H9 (cell line): ENCODE measurements around the gene SLC13A4. TPM values are rescaled to one million over a fixed set of nuclear protein-coding genes. Genes with fewer than 3 reads are reported as not detected.

Source experiments
- DNase-seq: peaks from one replicate; pipeline ENCODE4 v3.0.0-alpha.2; 2017
- H2AFZ ChIP-seq: one replicate; pipeline ENCODE4 v1.6.1; 2013; ENCODE audit warnings: mild to moderate bottlenecking, low read length, control low read depth, moderate library complexity
- H2AK5ac ChIP-seq: 2 replicates; pipeline ENCODE4 v1.6.1; 2013; ENCODE audit warnings: low read length, control low read depth, mixed read lengths; ENCODE audit not compliant: insufficient read length
- H2BK120ac ChIP-seq: one replicate; pipeline ENCODE4 v1.6.1; 2013; ENCODE audit warnings: low read depth, mild to moderate bottlenecking, low read length, control low read depth, inconsistent platforms; ENCODE audit not compliant: poor library complexity, severe bottlenecking
- H2BK12ac ChIP-seq: 2 replicates; pipeline ENCODE4 v1.6.1; 2013; ENCODE audit warnings: low read length, control low read depth, mixed read lengths, low read depth; ENCODE audit not compliant: insufficient read length
- H2BK15ac ChIP-seq: 2 replicates; pipeline ENCODE4 v1.6.1; 2013; ENCODE audit warnings: low read depth, low read length, control low read depth
- H2BK20ac ChIP-seq: one replicate; pipeline ENCODE4 v1.6.1; 2013; ENCODE audit warnings: low read depth, mild to moderate bottlenecking, low read length, control low read depth, inconsistent platforms; ENCODE audit not compliant: poor library complexity, severe bottlenecking
- H2BK5ac ChIP-seq: 2 replicates; pipeline ENCODE4 v1.6.1; 2013; ENCODE audit warnings: low read length, control low read depth, mixed read lengths; ENCODE audit not compliant: insufficient read length
- H3K14ac ChIP-seq: 2 replicates; pipeline ENCODE4 v1.6.1; 2013; ENCODE audit warnings: low read length, control low read depth; ENCODE audit not compliant: insufficient read depth
- H3K18ac ChIP-seq: 2 replicates; pipeline ENCODE4 v1.6.1; 2013; ENCODE audit warnings: low read depth, mild to moderate bottlenecking, mixed read lengths, low read length, control low read depth; ENCODE audit not compliant: insufficient read length
- H3K23ac ChIP-seq: 2 replicates; pipeline ENCODE4 v1.6.1; 2013; ENCODE audit warnings: low read length, control low read depth, mixed read lengths, low read depth; ENCODE audit not compliant: insufficient read length
- H3K23me2 ChIP-seq: 2 replicates; pipeline ENCODE4 v1.6.1; 2013; ENCODE audit warnings: low read depth, mild to moderate bottlenecking, mixed read lengths, low read length, control low read depth; ENCODE audit not compliant: insufficient read length, poor library complexity, severe bottlenecking
- H3K27ac ChIP-seq: 2 replicates; pipeline ENCODE4 v1.5.1; 2013; ENCODE audit warnings: low read length, control low read depth, mixed read lengths, low read depth; ENCODE audit not compliant: insufficient read length
- H3K27me3 ChIP-seq: 2 replicates; pipeline ENCODE4 v1.6.1; 2013; ENCODE audit warnings: low read length, control low read depth, inconsistent platforms; ENCODE audit not compliant: insufficient read depth
- H3K4ac ChIP-seq: 2 replicates; pipeline ENCODE4 v1.6.1; 2013; ENCODE audit warnings: low read depth, mild to moderate bottlenecking, control low read depth, inconsistent platforms, low read length, moderate library complexity
- H3K4me1 ChIP-seq: 2 replicates; pipeline ENCODE4 v1.6.1; 2013; ENCODE audit warnings: low read length, control low read depth, inconsistent platforms; ENCODE audit not compliant: insufficient read depth
- H3K4me2 ChIP-seq: 2 replicates; pipeline ENCODE4 v1.6.1; 2013; ENCODE audit warnings: low read length, control low read depth, mixed read lengths; ENCODE audit not compliant: insufficient read length, insufficient read depth
- H3K56ac ChIP-seq: 2 replicates; pipeline ENCODE4 v1.6.1; 2013; ENCODE audit warnings: low read depth, mild to moderate bottlenecking, mixed read lengths, low read length, control low read depth; ENCODE audit not compliant: insufficient read length
- H3K79me1 ChIP-seq: 2 replicates; pipeline ENCODE4 v1.6.1; 2013; ENCODE audit warnings: low read depth, mild to moderate bottlenecking, moderate library complexity, low read length, control low read depth, inconsistent platforms; ENCODE audit not compliant: insufficient read depth, poor library complexity, severe bottlenecking
- H3K79me2 ChIP-seq: 2 replicates; pipeline ENCODE4 v1.6.1; 2013; ENCODE audit warnings: low read length, control low read depth, inconsistent platforms; ENCODE audit not compliant: insufficient read depth
- H3K9ac ChIP-seq: 2 replicates; pipeline ENCODE4 v1.6.1; 2013; ENCODE audit warnings: low read length, control low read depth, mixed read lengths; ENCODE audit not compliant: insufficient read length; ENCODE audit errors: extremely low read depth
- H3K9me3 ChIP-seq: one replicate; pipeline ENCODE4 v1.6.1; 2013; ENCODE audit warnings: low read depth, low read length, inconsistent platforms; ENCODE audit not compliant: control insufficient read depth
- H3T11ph ChIP-seq: one replicate; pipeline ENCODE4 v1.6.1; 2013; ENCODE audit warnings: mild to moderate bottlenecking, low read length, control low read depth, inconsistent platforms
- H4K20me1 ChIP-seq: one replicate; pipeline ENCODE4 v1.6.1; 2013; ENCODE audit not compliant: control insufficient read depth, insufficient read length, insufficient read depth
- H4K5ac ChIP-seq: 2 replicates; pipeline ENCODE4 v1.6.1; 2013; ENCODE audit warnings: low read depth, mild to moderate bottlenecking, mixed read lengths, low read length, control low read depth; ENCODE audit not compliant: insufficient read length
- H4K8ac ChIP-seq: replicated peaks from 2 replicates; pipeline ENCODE4 v1.6.1; 2013; ENCODE audit warnings: low read length, control low read depth, mixed read lengths, low read depth; ENCODE audit not compliant: insufficient read length
- H4K91ac ChIP-seq: 2 replicates; pipeline ENCODE4 v1.6.1; 2013; ENCODE audit warnings: low read depth, mild to moderate bottlenecking, moderate library complexity, mixed read lengths, low read length, control low read depth; ENCODE audit not compliant: insufficient read length
- H3K27ac Mint-ChIP-seq, 3 experiments: 2 replicates in 2 of 3; 3 replicates in 1 of 3; pipeline ENCODE4 v1.8.0; 2020 to 2021; ENCODE audit warnings: mixed read lengths in 3 of 3, mild to moderate bottlenecking in 1 of 3, moderate library complexity in 1 of 3
- H3K27me3 Mint-ChIP-seq: 2 replicates; pipeline ENCODE4 v1.8.0; 2021; ENCODE audit warnings: low read depth, mild to moderate bottlenecking, moderate library complexity, mixed read lengths
- H3K36me3 Mint-ChIP-seq, 3 experiments: 2 replicates in 2 of 3; 3 replicates in 1 of 3; pipeline ENCODE4 v1.8.0; 2020 to 2021; ENCODE audit warnings: low read depth in 3 of 3, mixed read lengths in 3 of 3; ENCODE audit not compliant: insufficient read depth in 1 of 3
- H3K4me1 Mint-ChIP-seq, 2 experiments: 2 replicates each; pipeline ENCODE4 v1.8.0; 2020; ENCODE audit warnings: mixed read lengths in 2 of 2
- H3K4me3 Mint-ChIP-seq, 2 experiments: 2 replicates in 1 of 2; 3 replicates in 1 of 2; pipeline ENCODE4 v1.8.0; 2020 to 2021; ENCODE audit warnings: mild to moderate bottlenecking in 2 of 2, mixed read lengths in 2 of 2, moderate library complexity in 1 of 2
- H3K9me3 Mint-ChIP-seq, 2 experiments: 2 replicates in 1 of 2; 3 replicates in 1 of 2; pipeline ENCODE4 v1.8.0; 2020; ENCODE audit warnings: mild to moderate bottlenecking in 2 of 2, mixed read lengths in 2 of 2, moderate library complexity in 1 of 2
- WGBS: extraction: QIAGEN DNeasy Blood & Tissue Kit; methylation state at CpG from one replicate; pipeline ENCODE4 v1.1.7; 2013; ENCODE audit warnings: missing lambda C conversion rate, low lambda C conversion rate, mixed read lengths; ENCODE audit not compliant: insufficient read length; ENCODE audit errors: extremely low coverage; 5-methylcytosine and 5-hydroxymethylcytosine counted together
- total RNA-seq: library from RNA; stranded (reverse); gene quantifications from 2 replicates; pipeline ENCODE4 v1.2.1, GENCODE V29; 2021
- TF ChIP-seq, protein P1 (sequence below): fragments of 200-600 bp; sonication (generic); conservative IDR thresholded peaks from 3 replicates; pipeline ENCODE4 v1.8.0; 2021; ENCODE audit warnings: antibody characterized with exemption, mild to moderate bottlenecking

Gene SLC13A4
- total RNA-seq, 1 experiment from 2014 or later, result 3.5 TPM

DNA sequence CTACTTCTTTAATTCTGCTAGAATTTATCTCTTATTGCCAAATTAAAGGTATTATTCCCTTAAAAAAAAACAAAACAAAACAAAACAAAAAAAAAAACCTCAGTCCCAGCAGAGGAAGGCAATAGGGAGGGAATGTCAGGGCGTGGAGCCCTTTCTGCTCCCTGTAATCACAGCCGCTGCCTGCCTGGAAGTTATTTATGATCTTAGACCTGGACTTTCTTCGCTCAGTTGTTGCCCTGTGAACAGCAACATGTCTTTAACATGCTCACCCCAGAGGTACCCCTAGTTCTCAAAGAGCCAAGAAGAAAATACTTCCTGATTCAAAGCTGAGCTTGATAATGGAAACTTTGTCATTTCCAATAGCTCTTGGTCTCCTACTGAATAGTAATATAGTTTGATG, 12.9 kb upstream of the SLC13A4 start:
- Mint-ChIP-seq H3K27ac (no peak overlapping the region; a peak in 1 of 7 replicates), H3K4me3 (no peak overlapping the region), H3K9me3 (0 out of 5 replicates have a peak, but pooled peaks cover 0 to 3% of the 10 kb centered on the region in 2 experiments), H3K36me3 (no peaks in the 10 kb centered on the region), H3K4me1 (peaks cover 15 to 16% of the 10 kb centered on the region in 2 experiments), H3K27me3 (no peaks in the 10 kb centered on the region; the same call in none of the 2 replicates)
- H3K23me2 ChIP-seq, result no peaks in the 10 kb centered on the region
- no peak overlapping the region for H3T11ph ChIP-seq
- TF ChIP-seq, protein P1, sequence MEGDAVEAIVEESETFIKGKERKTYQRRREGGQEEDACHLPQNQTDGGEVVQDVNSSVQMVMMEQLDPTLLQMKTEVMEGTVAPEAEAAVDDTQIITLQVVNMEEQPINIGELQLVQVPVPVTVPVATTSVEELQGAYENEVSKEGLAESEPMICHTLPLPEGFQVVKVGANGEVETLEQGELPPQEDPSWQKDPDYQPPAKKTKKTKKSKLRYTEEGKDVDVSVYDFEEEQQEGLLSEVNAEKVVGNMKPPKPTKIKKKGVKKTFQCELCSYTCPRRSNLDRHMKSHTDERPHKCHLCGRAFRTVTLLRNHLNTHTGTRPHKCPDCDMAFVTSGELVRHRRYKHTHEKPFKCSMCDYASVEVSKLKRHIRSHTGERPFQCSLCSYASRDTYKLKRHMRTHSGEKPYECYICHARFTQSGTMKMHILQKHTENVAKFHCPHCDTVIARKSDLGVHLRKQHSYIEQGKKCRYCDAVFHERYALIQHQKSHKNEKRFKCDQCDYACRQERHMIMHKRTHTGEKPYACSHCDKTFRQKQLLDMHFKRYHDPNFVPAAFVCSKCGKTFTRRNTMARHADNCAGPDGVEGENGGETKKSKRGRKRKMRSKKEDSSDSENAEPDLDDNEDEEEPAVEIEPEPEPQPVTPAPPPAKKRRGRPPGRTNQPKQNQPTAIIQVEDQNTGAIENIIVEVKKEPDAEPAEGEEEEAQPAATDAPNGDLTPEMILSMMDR, result no peak
- H3K56ac ChIP-seq, result no peak overlapping the region
- H3K9ac ChIP-seq, result no peak overlapping the region
- H4K20me1 ChIP-seq, result no peaks in the 10 kb centered on the region
- H4K8ac ChIP-seq, result no peak overlapping the region
- no peak overlapping the region for H2BK15ac ChIP-seq
- no peak overlapping the region for H2BK20ac ChIP-seq
- H3K18ac ChIP-seq, result no peak overlapping the region
- H4K91ac ChIP-seq, result no peak overlapping the region
- no peak overlapping the region for H3K27ac ChIP-seq
- no peak overlapping the region for H3K14ac ChIP-seq
- H3K4me1 ChIP-seq, result no peaks in the 10 kb centered on the region
- no CpG with 5 or more reads among the region's 3 CpGs for WGBS
- H2AK5ac ChIP-seq, result no peak overlapping the region
- H3K79me2 ChIP-seq, result no peaks in the 10 kb centered on the region
- no peak overlapping the region for H2BK120ac ChIP-seq
- H2AFZ ChIP-seq, result no peak overlapping the region
- H3K23ac ChIP-seq, result no peak overlapping the region
- H2BK12ac ChIP-seq, result no peak overlapping the region
- no peak overlapping the region for H4K5ac ChIP-seq
- no peaks in the 10 kb centered on the region for H3K27me3 ChIP-seq
- no peak for DNase-seq
- no peak overlapping the region for H3K4ac ChIP-seq
- H3K9me3 ChIP-seq, result no peaks in the 10 kb centered on the region
- H3K4me2 ChIP-seq, result no peak overlapping the region
- H2BK5ac ChIP-seq, result no peak overlapping the region
- no peaks in the 10 kb centered on the region for H3K79me1 ChIP-seq
